PFSK-1 (cell line): ENCODE results near the gene NUP210L.

Experiments
- FOXP2 ChIP-seq: optimal IDR thresholded peaks from 2 replicates; pipeline ENCODE3; 2011; ENCODE audit warnings: borderline replicate concordance, control low read depth, inconsistent platforms; ENCODE audit not compliant: insufficient read depth; ENCODE audit errors: extremely low read length, extremely low read depth
- POLR2AphosphoS5 ChIP-seq: IDR thresholded peaks from 2 replicates; pipeline ENCODE4 v1.6.1; 2012; ENCODE audit warnings: low read depth, mild to moderate bottlenecking, control low read depth, low read length, moderate library complexity
- REST ChIP-seq, 2 experiments: IDR thresholded peaks; 2 replicates each; pipeline versions ENCODE4 v1.6.1 to v1.8.0; 2011 to 2012; ENCODE audit warnings: low read depth in 2 of 2, low read length in 2 of 2, control low read depth in 1 of 2, inconsistent platforms in 1 of 2, mild to moderate bottlenecking in 1 of 2, moderate library complexity in 1 of 2; ENCODE audit not compliant: insufficient read depth in 1 of 2
- SIN3A ChIP-seq: IDR thresholded peaks from 2 replicates; pipeline ENCODE4 v1.6.1; 2012; ENCODE audit warnings: mild to moderate bottlenecking, low read length, moderate library complexity, borderline replicate concordance; ENCODE audit not compliant: insufficient read depth
- TAF1 ChIP-seq: IDR thresholded peaks from 2 replicates; pipeline ENCODE4 v1.6.1; 2012; ENCODE audit warnings: low read length, control low read depth, borderline replicate concordance; ENCODE audit not compliant: insufficient read depth

The NUP210L gene

GRCh38 chr1:153968000-153968363 is 186.9 kb downstream of the NUP210L start:
- TF ChIP-seq POLR2AphosphoS5 (no peak), TAF1 (no peak), REST (IDR thresholded peaks at IDR 0.05; ENCODE audit: insufficient read depth in 1 of 2, low read depth in 2 of 2, low read length in 2 of 2) (no peak), FOXP2 (no peak), SIN3A (no peak; the same call in 1 of the 2 replicates)

- TF ChIP-seq TAF1 (peak; percentile 62; the same call in 1 of the 2 replicates), POLR2AphosphoS5 (peak; percentile 89), REST (IDR thresholded peaks at IDR 0.05; ENCODE audit: insufficient read depth in 1 of 2, low read depth in 2 of 2, low read length in 2 of 2) (no peak; a peak in 1 of 4 replicates), SIN3A (peak; percentile 61; the same call in 1 of the 2 replicates), FOXP2 (no peak)
These were observed 187.5 kb downstream of the NUP210L start, which contains the start of gene CREB3L4 for GRCh38 chr1:153967107-153967999. TSS of gene CREB3L4 (plus strand) at chr1:153967902. CDS start at chr1:153968526, 624 bp downstream.

GRCh38 chr1:153963850-153964331 is 191.0 kb downstream of the NUP210L start:
- TF ChIP-seq POLR2AphosphoS5 (peak; percentile 48; the same call in 1 of the 2 replicates), TAF1 (no peak)

- TF ChIP-seq FOXP2 (no peak), POLR2AphosphoS5 (peak; percentile 82), TAF1 (peak; percentile 75; the same call in 1 of the 2 replicates), REST (IDR thresholded peaks at IDR 0.05; ENCODE audit: insufficient read depth in 1 of 2, low read depth in 2 of 2, low read length in 2 of 2) (0 out of 4 replicates have a peak, but pooled peaks of 1 of the 2 experiments have one; percentile 18), SIN3A (0 out of 2 replicates have a peak, but pooled peaks have one; percentile 10)
These were observed 191.6 kb downstream of the NUP210L start, which contains the start of gene SLC39A1 for GRCh38 chr1:153963030-153963849. TSS of gene SLC39A1 (minus strand) at chr1:153963537. CDS start at chr1:153962715, 822 bp downstream.

- TF ChIP-seq POLR2AphosphoS5 (no peak), TAF1 (no peak), REST (IDR thresholded peaks at IDR 0.05; ENCODE audit: insufficient read depth in 1 of 2, low read depth in 2 of 2, low read length in 2 of 2) (no peak), FOXP2 (no peak), SIN3A (no peak)
These were observed 192.5 kb downstream of the NUP210L start for GRCh38 chr1:153962088-153963029.
